ENCODE data around the gene ADD1. TPM values are rescaled to one million over a fixed set of nuclear protein-coding genes. Genes with fewer than 3 reads are reported as not detected.

ADD1 gene
- polyA plus RNA-seq, 3 donors = 254 to 268 (median 264) TPM

- DNase-seq (ENCODE audit: extremely low read depth in 1 of 11, low read depth in 9 of 11, low spot score in 4 of 11) = no peak
Measured at GRCh38 chr4:2802618-2803531, 40.8 kb upstream of the ADD1 start.

- DNase-seq (ENCODE audit: extremely low read depth in 1 of 11, low read depth in 9 of 11, low spot score in 4 of 11) = no peak
Measured at GRCh38 chr4:2803624-2804448, 39.8 kb upstream of the ADD1 start.

GRCh38 chr4:2804449-2804972, 39.1 kb upstream of the ADD1 start:
- no peak for DNase-seq (ENCODE audit: extremely low read depth in 1 of 11, low read depth in 9 of 11, low spot score in 4 of 11)

DNA sequence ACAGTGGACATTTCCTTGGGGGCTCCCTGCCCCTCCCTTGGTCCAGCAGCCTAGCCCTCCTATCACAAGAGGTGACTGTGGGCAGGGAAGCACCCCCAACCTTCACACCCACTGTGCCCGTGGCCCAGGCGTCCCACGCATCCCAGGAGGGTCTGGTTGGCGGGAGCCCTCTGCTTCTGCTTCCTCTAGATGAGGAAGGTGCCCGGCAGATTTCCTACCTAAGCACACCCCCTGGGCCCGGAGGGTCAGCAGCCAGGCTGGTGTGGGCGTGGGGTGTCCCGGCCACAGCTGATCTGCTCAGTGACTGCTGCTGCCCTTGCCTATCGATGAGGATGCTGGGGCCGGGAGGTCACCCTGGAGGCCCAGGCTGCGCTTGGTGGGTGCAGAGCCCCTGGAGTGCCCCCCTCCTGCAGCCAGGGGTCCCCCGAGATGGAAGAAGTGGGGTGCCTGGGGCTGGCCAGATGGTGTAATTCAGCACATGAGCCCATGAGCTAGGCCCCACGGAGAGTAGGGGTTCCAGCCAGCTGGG, 38.6 kb upstream of the ADD1 start:
- no peak for DNase-seq (ENCODE audit: extremely low read depth in 1 of 11, low read depth in 9 of 11, low spot score in 4 of 11)

DNA sequence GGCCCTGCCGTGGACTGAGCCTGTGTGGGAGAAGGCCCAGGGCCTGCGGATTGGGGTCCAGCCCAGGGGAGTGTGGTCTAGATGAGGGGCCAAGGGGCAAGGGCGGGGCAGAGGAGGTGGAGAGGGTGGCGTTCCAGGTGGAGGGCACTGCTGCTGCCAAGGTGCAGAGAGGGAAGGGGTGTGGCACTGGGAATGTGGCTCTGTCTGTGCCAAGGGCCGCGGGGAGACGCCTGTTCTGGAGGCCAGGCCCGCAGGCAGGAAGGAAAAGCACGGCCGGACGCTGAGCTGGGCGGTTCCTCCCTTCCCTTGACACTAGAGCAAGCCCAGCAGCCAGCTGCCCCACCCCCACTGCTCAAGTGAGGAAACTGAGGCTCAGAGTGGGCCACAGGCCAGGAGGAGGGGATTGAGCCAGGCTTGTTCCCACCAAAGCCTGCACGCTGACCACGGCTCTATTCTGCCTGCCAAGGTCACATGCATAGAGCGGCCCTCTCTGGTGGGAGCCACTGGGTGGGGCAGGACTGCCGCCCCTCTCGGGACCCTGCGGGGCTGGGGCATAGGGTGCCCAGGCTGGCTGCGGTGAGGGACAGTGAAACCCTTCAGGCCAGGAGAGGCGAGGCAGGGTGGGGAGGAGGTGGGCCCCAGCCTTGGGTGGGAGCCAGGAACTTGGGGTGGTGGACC, 37.8 kb upstream of the ADD1 start:
- DNase-seq (ENCODE audit: extremely low read depth in 1 of 11, low read depth in 9 of 11, low spot score in 4 of 11) = no peak

- DNase-seq (ENCODE audit: extremely low read depth in 1 of 11, low read depth in 9 of 11, low spot score in 4 of 11) = no peak
Measured at GRCh38 chr4:2806390-2807355, 37.0 kb upstream of the ADD1 start.

GRCh38 chr4:2807571-2807970, 36.1 kb upstream of the ADD1 start:
- no peak for DNase-seq (ENCODE audit: extremely low read depth in 1 of 11, low read depth in 9 of 11, low spot score in 4 of 11)

GRCh38 chr4:2808001-2808400, 35.6 kb upstream of the ADD1 start:
- no peak for DNase-seq (ENCODE audit: extremely low read depth in 1 of 11, low read depth in 9 of 11, low spot score in 4 of 11)

DNA sequence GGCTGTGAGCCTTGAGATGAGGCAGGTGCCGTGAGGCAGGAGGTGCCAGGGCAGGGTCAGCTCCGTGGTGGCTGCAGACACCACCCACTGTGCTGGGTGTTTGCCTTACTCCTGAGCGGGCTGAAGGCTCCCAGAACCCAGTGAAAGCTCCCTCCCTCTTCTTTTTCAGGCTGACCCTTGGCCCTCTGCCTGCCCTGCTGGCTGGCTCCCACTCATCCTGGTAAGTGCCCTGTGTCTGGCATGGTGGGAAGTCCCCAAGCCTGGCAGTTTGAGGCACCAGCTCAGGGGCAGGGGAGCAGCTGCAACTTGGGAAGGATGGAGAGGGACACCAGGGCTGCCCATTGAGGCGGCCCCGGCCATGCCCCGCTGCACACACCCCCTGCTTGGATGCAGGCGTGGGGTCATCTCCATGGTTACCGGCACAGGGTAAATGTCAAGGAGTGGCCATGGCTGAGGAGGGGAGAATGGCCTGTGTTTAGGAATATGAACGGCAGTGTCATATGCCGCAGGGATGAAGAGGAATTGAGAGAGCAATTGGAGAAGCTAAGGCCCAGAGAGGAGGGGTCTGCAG, 33.9 kb upstream of the ADD1 start:
- no peak for DNase-seq (ENCODE audit: extremely low read depth in 1 of 11, low read depth in 9 of 11, low spot score in 4 of 11)

GRCh38 chr4:2810388-2810787, 33.3 kb upstream of the ADD1 start:
- no peak for DNase-seq (ENCODE audit: extremely low read depth in 1 of 11, low read depth in 9 of 11, low spot score in 4 of 11)

GRCh38 chr4:2811830-2812611, 31.6 kb upstream of the ADD1 start:
- no peak for DNase-seq (ENCODE audit: extremely low read depth in 1 of 11, low read depth in 9 of 11, low spot score in 4 of 11)

GRCh38 chr4:2812612-2813354, 30.9 kb upstream of the ADD1 start:
- no peak for DNase-seq (ENCODE audit: extremely low read depth in 1 of 11, low read depth in 9 of 11, low spot score in 4 of 11)

DNA sequence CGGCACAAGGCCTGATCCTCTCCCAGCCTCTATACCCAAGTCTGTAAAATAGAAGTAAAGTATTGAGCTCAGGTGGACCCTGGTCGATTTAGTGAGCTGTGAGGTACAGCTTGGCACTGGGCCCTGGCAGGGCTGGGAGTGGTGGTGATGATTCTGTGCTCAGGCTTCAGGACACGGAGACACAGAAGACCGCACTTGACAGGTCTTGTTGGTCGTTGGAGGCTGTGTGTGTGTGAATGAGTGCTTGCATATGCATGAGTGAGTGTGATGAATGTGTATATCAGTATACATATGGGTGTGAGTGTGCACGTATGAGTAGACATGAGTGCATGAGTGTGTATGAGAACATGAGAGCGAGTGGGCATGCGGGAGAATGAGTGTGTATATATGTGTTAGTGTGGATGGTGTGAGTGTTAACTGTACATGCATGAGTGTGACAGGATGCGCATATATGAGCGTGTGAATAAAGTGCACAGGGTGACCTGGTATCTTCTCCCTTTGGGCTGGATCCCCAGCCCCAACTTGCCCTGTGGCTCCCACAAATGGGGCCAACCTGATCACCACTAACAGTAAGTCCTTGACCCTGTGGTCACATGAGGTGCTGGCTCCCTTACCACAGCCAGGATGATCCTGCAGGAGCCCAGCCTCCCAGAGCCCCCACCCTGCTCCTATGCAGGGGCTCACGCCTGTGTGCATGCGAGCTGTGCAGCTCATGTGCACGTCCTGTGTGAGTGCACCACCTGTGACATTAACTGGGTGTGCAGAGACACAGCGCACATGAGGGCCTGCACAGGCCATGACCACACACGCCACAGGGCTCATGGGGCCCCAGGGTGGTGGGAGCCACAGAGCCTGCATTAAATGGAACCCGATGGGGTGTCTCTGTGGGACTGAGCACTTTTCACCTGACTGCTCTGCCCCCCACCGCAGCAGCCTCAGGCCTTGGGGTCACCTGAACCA, 29.9 kb upstream of the ADD1 start:
- no peak for DNase-seq (ENCODE audit: extremely low read depth in 1 of 11, low read depth in 9 of 11, low spot score in 4 of 11)

GRCh38 chr4:2814627-2815270, 28.9 kb upstream of the ADD1 start:
- no peak for DNase-seq (ENCODE audit: extremely low read depth in 1 of 11, low read depth in 9 of 11, low spot score in 4 of 11)

Data from renal cortex interstitium (tissue), 11 donors.